H1 (cell line): ENCODE results near the gene HOOK1. TPM values are rescaled to one million over a fixed set of nuclear protein-coding genes. Genes with fewer than 3 reads are reported as not detected.

ENCODE experiments used
- NRF1 ChIP-seq: IDR thresholded peaks from 2 replicates; pipeline ENCODE4 v1.6.1; 2011; ENCODE audit warnings: mild to moderate bottlenecking, low read depth, low read length, improper control_type of control experiment
- PHF8 ChIP-seq: fragments of 200-600 bp; sonication (generic); conservative IDR thresholded peaks from 2 replicates; pipeline ENCODE4 v1.7.1; 2012; ENCODE audit warnings: low read depth, mild to moderate bottlenecking, inconsistent platforms, low read length, moderate library complexity
- RBBP5 ChIP-seq: IDR thresholded peaks from 2 replicates; pipeline ENCODE4 v1.7.1; 2012; ENCODE audit warnings: low read depth, mild to moderate bottlenecking, inconsistent platforms, low read length, moderate library complexity, borderline replicate concordance
- polyA plus RNA-seq, 7 experiments: library from polyadenylated mRNA; depleted of rRNA in 3 of 7; stranded (reverse) in 5 of 7; unstranded in 2 of 7; fragments of >200 nt in 5 of 7; fragments of 200-250 nt in 2 of 7; gene quantifications; 1 replicate in 5 of 7; 2 replicates in 1 of 7; 4 replicates in 1 of 7; pipeline versions ENCODE4 v1.2.1 to v1.2.3, GENCODE V29; 2011 to 2013; ENCODE audit warnings: missing spikeins in 2 of 7, mixed read lengths in 2 of 7
- total RNA-seq: library from RNA; stranded (reverse); fragmentation: NEBNext Ultra II Directional; extraction: Animal tissue kit (Norgen Biotek cat#: 25700); gene quantifications from 2 replicates; pipeline ENCODE4 v1.2.1, GENCODE V29; 2021

The HOOK1 gene
- total and polyA plus RNA-seq, 2 of the 8 experiments (the other 6 are each of a cell fraction or from before 2014, with no cell fraction given) = 5.6 to 34.5 TPM

DNA sequence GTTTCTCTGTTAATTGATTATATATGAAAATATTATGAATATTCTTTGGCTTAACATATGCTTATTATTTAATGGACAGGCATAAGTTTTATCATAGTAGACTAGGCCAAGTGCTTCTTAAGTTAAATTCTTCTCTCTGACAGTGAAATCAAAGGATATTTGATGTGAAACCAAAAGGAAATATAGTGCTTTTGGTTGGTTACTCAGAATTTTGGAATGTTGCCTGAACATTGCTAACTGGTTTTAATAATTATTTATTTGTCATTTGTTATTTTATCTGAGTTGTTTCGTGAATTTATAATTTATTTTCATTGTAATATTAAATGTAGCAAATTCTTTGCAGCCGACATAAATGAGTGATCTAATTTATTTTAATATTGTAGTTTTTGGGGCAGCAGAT, 18.3 kb downstream of the HOOK1 start (continued):
- TF ChIP-seq RBBP5 (no peak), PHF8 (no peak), NRF1 (no peak)
- TF ChIP-seq, all 59 proteins: peak for 0
